Fibroblast of the aortic adventitia (primary cell): Measurements from ENCODE around the gene SERPINA6. TPM values are rescaled to one million over a fixed set of nuclear protein-coding genes. Genes with fewer than 3 reads are reported as not detected.
"Not testable (repeated sequence)": the region's sequence is repeated elsewhere in the genome, so short reads cannot be mapped to it uniquely, and the experiment has no call there.

Experiments used
- DNase-seq: peaks from one replicate; pipeline ENCODE4 v3.0.0-alpha.2; 2010; ENCODE audit warnings: low read depth
- H3K4me3 ChIP-seq: 2 replicates; pipeline ENCODE4 v1.5.1; 2011; ENCODE audit warnings: low read depth, mild to moderate bottlenecking, control low read depth, low read length, moderate library complexity
- CTCF ChIP-seq: IDR thresholded peaks from 2 replicates; pipeline ENCODE4 v1.5.1; 2011; ENCODE audit warnings: mild to moderate bottlenecking, low read length, control low read depth, inconsistent platforms; ENCODE audit not compliant: insufficient read depth
- total RNA-seq: library from RNA; depleted of rRNA; stranded (reverse); fragments of >200 nt; gene quantifications from 2 replicates; pipeline ENCODE4 v1.2.3, GENCODE V29; 2012; ENCODE audit warnings: low replicate concordance

SERPINA6 gene
- total RNA-seq = not detected in 2 replicates

DNA sequence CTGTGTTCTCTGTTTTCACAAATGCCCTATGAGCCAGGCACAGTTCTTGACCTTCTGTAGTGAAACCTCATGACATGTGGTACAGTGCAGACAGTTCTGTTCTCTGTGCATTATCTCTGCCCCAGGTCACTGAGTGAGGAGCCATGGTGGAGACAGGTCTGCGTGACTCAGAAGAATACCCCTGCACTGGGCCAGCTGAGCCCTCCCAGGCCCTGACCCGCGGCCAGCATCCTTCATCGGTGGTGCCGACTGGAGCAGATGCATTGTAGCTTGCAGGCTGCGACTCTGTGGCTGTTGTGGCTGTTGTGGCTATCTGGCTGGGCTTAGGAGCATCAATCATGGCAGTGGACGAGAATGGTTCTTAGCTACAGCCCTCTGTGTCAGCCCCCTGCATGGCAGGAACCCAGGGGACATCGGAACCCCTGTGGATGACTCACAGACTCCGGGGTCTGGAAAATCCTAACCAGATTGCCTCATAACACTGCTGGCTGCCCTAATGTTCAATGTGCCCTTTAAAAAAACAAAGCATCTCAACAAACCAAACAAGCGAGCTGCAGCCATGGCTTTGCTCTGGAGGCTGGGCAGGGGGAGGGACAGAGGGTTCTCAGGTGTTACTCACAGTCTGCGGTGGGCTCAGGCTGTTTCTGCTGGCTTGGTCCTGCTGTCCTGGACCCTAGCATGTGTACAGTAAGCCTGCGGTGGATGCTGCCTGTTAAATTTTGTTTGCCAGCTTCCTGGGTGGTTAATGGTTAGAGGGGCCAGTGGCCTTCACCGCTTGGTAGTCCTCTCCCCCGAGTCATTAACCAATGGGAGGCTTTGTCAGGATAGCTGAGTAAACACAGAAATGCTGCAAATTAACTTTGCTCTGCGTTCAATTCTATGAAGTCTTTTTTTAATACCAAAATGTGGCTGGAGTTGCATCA lies at the start of gene SERPINA6:
TSS of gene SERPINA6 (minus strand) at position 689 of the 923 bp plus-strand sequence. CDS start 8,688 bp downstream, outside the sequence.
- DNase-seq = peak; percentile 77
- no peak for TF ChIP-seq CTCF
- H3K4me3 ChIP-seq = no peak within 1 kb of the TSS

- no peak for TF ChIP-seq CTCF
- H3K4me3 ChIP-seq = no peak overlapping the region
- DNase-seq = no peak
Measured at GRCh38 chr14:94372021-94372605, 49.0 kb upstream of the SERPINA6 start.

- TF ChIP-seq CTCF = no peak
- no peak for DNase-seq
- no peak overlapping the region for H3K4me3 ChIP-seq
Measured at GRCh38 chr14:94370524-94370910, 47.4 kb upstream of the SERPINA6 start.

GRCh38 chr14:94369766-94370523 lies 46.8 kb upstream of the SERPINA6 start:
- not testable (repeated sequence) for DNase-seq, H3K4me3 ChIP-seq

DNA sequence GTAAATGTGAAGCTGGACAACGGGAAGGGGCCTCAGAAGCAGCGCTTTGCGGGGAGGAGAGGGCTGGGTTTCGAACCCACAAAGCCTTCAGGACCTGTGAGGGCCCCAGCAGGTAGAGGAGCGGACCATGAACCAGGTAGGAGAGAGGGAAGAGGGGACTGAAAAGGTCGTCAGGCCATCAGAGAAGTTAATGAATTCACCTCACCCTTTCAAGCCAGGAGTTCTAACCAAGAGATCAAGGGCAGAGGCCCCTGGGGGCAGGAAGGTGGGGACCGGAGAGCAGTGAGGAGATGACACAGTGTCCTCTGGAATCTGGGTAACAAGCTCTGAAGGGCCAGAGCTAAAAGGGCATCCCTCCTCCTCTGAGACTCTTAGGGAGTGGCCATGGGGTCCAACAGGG lies 45.8 kb upstream of the SERPINA6 start:
- no peak for TF ChIP-seq CTCF
- DNase-seq = no peak
- no peak overlapping the region for H3K4me3 ChIP-seq

- TF ChIP-seq CTCF = no peak
- no peak overlapping the region for H3K4me3 ChIP-seq
- DNase-seq = no peak
Measured at GRCh38 chr14:94368243-94368590, 45.1 kb upstream of the SERPINA6 start.
